Measurements from ENCODE around the gene CDHR3. TPM values are rescaled to one million over a fixed set of nuclear protein-coding genes. Genes with fewer than 3 reads are reported as not detected.

Gene CDHR3
- total and polyA plus RNA-seq, 9 of the 15 experiments (the other 6 are each of a cell fraction or from before 2014, with no cell fraction given): 0.03 to 0.66 (median 0.24) TPM; not detected in 1

DNA sequence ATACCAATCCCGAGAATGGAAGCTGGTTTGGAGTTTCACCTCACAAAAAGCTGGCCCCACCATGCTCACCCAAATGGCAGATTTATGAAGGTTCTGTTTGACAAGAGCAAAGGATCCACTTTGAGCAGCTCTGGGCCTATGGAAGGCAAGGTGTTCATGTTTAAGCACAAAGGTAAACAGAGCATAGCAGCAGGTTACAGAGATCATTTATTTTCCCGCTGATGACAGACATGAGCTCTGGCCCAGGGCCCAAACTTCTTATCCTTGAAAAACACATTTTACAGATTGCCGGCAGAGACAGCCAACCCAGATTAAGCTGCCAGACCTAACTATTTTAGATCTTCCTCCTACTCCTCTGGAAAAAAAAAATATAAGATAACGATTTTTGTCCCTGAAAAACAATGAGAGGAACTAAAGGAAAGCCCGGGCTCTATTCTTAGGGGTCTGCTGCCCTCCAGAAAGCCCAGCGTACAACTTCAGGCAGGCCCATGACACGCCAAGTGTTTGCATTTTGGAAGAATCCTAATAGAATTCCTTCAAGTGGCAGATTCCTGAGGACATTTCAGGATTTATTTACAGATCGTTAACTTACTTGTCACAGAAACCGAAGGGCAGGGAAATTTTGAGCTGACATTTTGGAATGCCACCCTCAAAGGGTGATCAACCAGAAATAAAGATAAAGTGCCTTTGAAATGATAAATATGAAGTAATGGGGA lies 109.1 kb downstream of the CDHR3 start (continued):
- TF ChIP-seq CBX8 (IDR thresholded peaks at IDR 0.05; ENCODE audit: borderline replicate concordance, extremely low read depth, low read depth, low read length, poor library complexity, severe bottlenecking): no peak
- peak; percentile 4; the same call in 1 of the 2 replicates for TF ChIP-seq NFATC3 (IDR thresholded peaks at IDR 0.05)
- TF ChIP-seq, protein P1, sequence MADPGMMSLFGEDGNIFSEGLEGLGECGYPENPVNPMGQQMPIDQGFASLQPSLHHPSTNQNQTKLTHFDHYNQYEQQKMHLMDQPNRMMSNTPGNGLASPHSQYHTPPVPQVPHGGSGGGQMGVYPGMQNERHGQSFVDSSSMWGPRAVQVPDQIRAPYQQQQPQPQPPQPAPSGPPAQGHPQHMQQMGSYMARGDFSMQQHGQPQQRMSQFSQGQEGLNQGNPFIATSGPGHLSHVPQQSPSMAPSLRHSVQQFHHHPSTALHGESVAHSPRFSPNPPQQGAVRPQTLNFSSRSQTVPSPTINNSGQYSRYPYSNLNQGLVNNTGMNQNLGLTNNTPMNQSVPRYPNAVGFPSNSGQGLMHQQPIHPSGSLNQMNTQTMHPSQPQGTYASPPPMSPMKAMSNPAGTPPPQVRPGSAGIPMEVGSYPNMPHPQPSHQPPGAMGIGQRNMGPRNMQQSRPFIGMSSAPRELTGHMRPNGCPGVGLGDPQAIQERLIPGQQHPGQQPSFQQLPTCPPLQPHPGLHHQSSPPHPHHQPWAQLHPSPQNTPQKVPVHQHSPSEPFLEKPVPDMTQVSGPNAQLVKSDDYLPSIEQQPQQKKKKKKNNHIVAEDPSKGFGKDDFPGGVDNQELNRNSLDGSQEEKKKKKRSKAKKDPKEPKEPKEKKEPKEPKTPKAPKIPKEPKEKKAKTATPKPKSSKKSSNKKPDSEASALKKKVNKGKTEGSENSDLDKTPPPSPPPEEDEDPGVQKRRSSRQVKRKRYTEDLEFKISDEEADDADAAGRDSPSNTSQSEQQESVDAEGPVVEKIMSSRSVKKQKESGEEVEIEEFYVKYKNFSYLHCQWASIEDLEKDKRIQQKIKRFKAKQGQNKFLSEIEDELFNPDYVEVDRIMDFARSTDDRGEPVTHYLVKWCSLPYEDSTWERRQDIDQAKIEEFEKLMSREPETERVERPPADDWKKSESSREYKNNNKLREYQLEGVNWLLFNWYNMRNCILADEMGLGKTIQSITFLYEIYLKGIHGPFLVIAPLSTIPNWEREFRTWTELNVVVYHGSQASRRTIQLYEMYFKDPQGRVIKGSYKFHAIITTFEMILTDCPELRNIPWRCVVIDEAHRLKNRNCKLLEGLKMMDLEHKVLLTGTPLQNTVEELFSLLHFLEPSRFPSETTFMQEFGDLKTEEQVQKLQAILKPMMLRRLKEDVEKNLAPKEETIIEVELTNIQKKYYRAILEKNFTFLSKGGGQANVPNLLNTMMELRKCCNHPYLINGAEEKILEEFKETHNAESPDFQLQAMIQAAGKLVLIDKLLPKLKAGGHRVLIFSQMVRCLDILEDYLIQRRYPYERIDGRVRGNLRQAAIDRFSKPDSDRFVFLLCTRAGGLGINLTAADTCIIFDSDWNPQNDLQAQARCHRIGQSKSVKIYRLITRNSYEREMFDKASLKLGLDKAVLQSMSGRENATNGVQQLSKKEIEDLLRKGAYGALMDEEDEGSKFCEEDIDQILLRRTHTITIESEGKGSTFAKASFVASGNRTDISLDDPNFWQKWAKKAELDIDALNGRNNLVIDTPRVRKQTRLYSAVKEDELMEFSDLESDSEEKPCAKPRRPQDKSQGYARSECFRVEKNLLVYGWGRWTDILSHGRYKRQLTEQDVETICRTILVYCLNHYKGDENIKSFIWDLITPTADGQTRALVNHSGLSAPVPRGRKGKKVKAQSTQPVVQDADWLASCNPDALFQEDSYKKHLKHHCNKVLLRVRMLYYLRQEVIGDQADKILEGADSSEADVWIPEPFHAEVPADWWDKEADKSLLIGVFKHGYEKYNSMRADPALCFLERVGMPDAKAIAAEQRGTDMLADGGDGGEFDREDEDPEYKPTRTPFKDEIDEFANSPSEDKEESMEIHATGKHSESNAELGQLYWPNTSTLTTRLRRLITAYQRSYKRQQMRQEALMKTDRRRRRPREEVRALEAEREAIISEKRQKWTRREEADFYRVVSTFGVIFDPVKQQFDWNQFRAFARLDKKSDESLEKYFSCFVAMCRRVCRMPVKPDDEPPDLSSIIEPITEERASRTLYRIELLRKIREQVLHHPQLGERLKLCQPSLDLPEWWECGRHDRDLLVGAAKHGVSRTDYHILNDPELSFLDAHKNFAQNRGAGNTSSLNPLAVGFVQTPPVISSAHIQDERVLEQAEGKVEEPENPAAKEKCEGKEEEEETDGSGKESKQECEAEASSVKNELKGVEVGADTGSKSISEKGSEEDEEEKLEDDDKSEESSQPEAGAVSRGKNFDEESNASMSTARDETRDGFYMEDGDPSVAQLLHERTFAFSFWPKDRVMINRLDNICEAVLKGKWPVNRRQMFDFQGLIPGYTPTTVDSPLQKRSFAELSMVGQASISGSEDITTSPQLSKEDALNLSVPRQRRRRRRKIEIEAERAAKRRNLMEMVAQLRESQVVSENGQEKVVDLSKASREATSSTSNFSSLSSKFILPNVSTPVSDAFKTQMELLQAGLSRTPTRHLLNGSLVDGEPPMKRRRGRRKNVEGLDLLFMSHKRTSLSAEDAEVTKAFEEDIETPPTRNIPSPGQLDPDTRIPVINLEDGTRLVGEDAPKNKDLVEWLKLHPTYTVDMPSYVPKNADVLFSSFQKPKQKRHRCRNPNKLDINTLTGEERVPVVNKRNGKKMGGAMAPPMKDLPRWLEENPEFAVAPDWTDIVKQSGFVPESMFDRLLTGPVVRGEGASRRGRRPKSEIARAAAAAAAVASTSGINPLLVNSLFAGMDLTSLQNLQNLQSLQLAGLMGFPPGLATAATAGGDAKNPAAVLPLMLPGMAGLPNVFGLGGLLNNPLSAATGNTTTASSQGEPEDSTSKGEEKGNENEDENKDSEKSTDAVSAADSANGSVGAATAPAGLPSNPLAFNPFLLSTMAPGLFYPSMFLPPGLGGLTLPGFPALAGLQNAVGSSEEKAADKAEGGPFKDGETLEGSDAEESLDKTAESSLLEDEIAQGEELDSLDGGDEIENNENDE (IDR thresholded peaks at IDR 0.05; ENCODE audit: low read depth, low read length): no peak
- no peak for TF ChIP-seq DACH1 (IDR thresholded peaks at IDR 0.05; ENCODE audit: partially characterized antibody)
- TF ChIP-seq FOS (IDR thresholded peaks at IDR 0.05; ENCODE audit: extremely low read depth, insufficient read length): no peak
- peak; percentile 99 for TF ChIP-seq EP300 (IDR thresholded peaks at IDR 0.05; ENCODE audit: low read length)
- peak; percentile 65 for TF ChIP-seq MYC (IDR thresholded peaks at IDR 0.05; ENCODE audit: low read depth, low read length)
- no peak for TF ChIP-seq MYC (CRISPR knock-in tag; IDR thresholded peaks at IDR 0.05; ENCODE audit: borderline replicate concordance, low read depth)
- TF ChIP-seq, protein P2, sequence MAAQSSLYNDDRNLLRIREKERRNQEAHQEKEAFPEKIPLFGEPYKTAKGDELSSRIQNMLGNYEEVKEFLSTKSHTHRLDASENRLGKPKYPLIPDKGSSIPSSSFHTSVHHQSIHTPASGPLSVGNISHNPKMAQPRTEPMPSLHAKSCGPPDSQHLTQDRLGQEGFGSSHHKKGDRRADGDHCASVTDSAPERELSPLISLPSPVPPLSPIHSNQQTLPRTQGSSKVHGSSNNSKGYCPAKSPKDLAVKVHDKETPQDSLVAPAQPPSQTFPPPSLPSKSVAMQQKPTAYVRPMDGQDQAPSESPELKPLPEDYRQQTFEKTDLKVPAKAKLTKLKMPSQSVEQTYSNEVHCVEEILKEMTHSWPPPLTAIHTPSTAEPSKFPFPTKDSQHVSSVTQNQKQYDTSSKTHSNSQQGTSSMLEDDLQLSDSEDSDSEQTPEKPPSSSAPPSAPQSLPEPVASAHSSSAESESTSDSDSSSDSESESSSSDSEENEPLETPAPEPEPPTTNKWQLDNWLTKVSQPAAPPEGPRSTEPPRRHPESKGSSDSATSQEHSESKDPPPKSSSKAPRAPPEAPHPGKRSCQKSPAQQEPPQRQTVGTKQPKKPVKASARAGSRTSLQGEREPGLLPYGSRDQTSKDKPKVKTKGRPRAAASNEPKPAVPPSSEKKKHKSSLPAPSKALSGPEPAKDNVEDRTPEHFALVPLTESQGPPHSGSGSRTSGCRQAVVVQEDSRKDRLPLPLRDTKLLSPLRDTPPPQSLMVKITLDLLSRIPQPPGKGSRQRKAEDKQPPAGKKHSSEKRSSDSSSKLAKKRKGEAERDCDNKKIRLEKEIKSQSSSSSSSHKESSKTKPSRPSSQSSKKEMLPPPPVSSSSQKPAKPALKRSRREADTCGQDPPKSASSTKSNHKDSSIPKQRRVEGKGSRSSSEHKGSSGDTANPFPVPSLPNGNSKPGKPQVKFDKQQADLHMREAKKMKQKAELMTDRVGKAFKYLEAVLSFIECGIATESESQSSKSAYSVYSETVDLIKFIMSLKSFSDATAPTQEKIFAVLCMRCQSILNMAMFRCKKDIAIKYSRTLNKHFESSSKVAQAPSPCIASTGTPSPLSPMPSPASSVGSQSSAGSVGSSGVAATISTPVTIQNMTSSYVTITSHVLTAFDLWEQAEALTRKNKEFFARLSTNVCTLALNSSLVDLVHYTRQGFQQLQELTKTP (IDR thresholded peaks at IDR 0.05; ENCODE audit: low read depth in 1 of 2, partially characterized antibody in 2 of 2): peak in 1 of 2 experiments; percentile 92
- TF ChIP-seq POLR2AphosphoS5 (IDR thresholded peaks at IDR 0.05; ENCODE audit: control insufficient read depth, insufficient read depth, low read depth, low read length): peak; percentile 93
- peak; percentile 99 for TF ChIP-seq SOX6 (IDR thresholded peaks at IDR 0.05)
- no peak for TF ChIP-seq XRCC3 (IDR thresholded peaks at IDR 0.05)

Measured in K562 (cell line).